ENCODE measurements around the gene NME9. TPM values are rescaled to one million over a fixed set of nuclear protein-coding genes. Genes with fewer than 3 reads are reported as not detected.

Gene NME9
- total RNA-seq, 1 donor from 2014 or later: not detected

DNA sequence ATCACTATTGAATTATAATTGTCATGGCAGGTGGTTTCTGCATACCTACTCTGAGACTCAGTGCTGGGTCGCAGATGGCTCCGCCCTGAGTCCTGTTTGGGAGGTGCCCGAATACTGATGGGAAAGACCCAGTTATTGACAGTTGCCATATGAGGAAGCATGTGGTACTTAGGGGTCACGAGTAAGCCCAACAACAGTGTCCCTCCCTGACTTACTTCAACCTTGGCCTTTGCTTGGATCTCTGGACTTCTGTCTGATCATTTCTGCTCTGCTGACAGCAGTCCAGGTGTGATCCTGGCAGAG, 35.6 kb upstream of the NME9 start:
- DNase-seq (ENCODE audit: low read depth) (no peak), FAIRE-seq (no peak)
- TF ChIP-seq, protein P1, sequence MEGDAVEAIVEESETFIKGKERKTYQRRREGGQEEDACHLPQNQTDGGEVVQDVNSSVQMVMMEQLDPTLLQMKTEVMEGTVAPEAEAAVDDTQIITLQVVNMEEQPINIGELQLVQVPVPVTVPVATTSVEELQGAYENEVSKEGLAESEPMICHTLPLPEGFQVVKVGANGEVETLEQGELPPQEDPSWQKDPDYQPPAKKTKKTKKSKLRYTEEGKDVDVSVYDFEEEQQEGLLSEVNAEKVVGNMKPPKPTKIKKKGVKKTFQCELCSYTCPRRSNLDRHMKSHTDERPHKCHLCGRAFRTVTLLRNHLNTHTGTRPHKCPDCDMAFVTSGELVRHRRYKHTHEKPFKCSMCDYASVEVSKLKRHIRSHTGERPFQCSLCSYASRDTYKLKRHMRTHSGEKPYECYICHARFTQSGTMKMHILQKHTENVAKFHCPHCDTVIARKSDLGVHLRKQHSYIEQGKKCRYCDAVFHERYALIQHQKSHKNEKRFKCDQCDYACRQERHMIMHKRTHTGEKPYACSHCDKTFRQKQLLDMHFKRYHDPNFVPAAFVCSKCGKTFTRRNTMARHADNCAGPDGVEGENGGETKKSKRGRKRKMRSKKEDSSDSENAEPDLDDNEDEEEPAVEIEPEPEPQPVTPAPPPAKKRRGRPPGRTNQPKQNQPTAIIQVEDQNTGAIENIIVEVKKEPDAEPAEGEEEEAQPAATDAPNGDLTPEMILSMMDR (IDR thresholded peaks at IDR 0.05; ENCODE audit: insufficient read depth, low read length, severe bottlenecking): no peak
- H3K27me3 ChIP-seq (ENCODE audit: control insufficient read depth, insufficient read depth, low read length): no peaks in the 10 kb centered on the region
- no peak overlapping the region for H3K4me3 ChIP-seq (ENCODE audit: low read depth, low read length)
- no peaks in the 10 kb centered on the region for H3K36me3 ChIP-seq (ENCODE audit: control insufficient read depth, insufficient read depth, low read length)

DNA sequence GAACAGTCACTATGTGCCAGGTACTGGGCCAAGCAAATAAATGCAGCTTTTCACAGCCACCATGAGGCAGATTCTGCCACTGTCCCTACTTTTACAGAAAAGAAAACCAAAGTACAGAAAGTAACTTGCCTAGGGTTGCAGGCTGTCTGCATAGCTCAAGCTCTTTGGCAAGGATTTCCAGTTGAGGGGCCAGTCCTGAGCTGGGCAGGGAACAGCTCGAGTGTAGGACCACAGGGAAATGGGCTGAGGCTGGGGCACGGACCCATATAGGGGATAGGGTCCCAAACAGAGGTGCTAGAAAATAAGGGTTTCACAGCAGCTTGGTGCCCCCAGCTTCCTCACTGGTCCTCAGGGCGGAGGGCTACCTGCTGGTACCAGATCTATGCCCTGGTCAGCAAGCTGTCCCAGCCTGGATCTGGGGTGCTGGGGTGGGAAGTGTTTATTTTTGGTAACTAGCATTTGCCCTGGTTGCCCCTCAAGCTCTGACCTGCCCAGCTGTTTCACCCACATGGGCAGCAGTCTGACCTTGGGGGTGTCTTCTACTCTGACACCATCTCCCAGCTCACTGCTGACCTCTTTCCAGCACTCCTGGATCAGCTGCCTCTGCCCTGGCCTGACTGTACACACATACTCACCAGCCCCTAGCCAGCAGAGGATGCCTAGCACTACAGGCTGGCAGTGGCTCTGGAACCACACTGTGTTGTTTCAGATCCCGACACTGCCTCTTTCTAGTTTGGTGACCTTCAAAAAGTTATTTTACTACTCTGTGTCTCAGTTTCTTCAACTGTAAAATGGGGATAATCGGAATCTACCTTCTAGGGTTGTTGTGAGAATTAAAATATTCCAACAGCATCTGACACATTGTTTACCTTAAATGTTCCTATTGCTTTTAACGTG, 35.0 kb upstream of the NME9 start:
- FAIRE-seq (no peak), DNase-seq (ENCODE audit: low read depth) (no peak)
- no peak overlapping the region for H3K4me3 ChIP-seq (ENCODE audit: low read depth, low read length)
- H3K36me3 ChIP-seq (ENCODE audit: control insufficient read depth, insufficient read depth, low read length): no peaks in the 10 kb centered on the region
- H3K27me3 ChIP-seq (ENCODE audit: control insufficient read depth, insufficient read depth, low read length): no peaks in the 10 kb centered on the region
- TF ChIP-seq, protein P1 (IDR thresholded peaks at IDR 0.05; ENCODE audit: insufficient read depth, low read length, severe bottlenecking): no peak

DNA sequence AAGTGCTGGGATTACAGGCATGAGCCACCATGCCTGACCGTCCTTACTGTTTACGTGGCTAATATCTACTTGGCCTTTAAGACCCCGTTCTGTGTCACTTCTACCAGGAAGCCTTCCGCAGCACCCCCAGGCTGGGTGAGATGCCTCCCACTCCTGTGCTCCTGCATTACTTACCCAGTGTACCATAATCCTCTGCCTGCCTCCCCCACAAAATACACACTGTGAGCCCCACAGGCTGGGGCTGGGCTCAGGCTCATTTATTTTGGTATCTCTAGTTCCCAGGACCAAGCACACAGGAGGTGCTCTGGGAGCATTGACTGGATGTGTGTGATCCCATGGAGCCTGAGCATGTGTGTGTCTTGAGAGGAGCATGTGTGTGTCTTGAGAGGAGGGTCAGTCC, 33.7 kb upstream of the NME9 start:
- FAIRE-seq: no peak
- TF ChIP-seq, protein P1 (IDR thresholded peaks at IDR 0.05; ENCODE audit: insufficient read depth, low read length, severe bottlenecking): no peak
- DNase-seq (ENCODE audit: low read depth): no peak
- H3K36me3 ChIP-seq (ENCODE audit: control insufficient read depth, insufficient read depth, low read length): no peaks in the 10 kb centered on the region
- no peaks in the 10 kb centered on the region for H3K27me3 ChIP-seq (ENCODE audit: control insufficient read depth, insufficient read depth, low read length)
- no peak overlapping the region for H3K4me3 ChIP-seq (ENCODE audit: low read depth, low read length)

DNA sequence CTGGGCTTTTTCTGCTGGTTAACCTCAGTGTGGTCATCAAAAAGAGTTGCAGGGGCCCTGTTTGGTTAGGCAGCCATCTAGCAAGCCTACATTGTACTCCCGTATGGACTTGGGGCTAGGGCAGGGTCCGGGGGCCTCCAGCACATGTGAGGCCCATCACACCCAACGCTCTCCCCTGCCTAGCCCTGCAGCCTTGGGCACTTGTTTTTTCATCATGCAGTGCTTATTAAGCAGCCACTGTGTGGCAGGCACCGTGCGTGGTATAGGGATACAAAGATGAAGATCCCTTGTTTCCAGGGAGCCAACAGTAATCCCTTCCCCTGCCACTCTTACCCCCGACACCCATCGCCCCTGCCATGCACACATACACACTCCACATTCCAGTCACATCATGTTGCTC, 32.9 kb upstream of the NME9 start:
- DNase-seq (ENCODE audit: low read depth): no peak
- H3K4me3 ChIP-seq (ENCODE audit: low read depth, low read length): no peak overlapping the region
- TF ChIP-seq, protein P1 (IDR thresholded peaks at IDR 0.05; ENCODE audit: insufficient read depth, low read length, severe bottlenecking): no peak
- FAIRE-seq: no peak
- H3K27me3 ChIP-seq (ENCODE audit: control insufficient read depth, insufficient read depth, low read length): no peaks in the 10 kb centered on the region
- H3K36me3 ChIP-seq (ENCODE audit: control insufficient read depth, insufficient read depth, low read length): no peaks in the 10 kb centered on the region

DNA sequence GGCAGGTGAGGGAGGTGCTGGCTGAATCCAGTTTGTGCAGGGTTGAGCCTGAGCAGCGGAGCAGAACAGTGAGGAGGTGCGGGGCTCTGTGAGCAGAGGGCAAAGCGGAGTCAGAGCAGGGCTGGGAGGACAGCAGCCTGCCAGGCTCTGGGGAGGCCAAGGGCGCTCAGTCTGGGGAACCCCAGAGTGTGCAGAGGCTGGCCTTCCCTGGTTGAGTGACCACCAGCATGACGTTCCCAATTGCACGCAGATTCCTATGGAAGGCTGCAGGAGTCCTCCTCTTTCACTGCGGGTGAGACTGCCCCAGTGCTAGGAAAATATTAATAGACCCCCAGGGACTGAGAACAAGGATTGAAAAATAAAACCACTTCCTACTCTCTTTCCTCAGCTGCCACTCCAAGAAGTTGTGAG, 31.9 kb upstream of the NME9 start:
- DNase-seq (ENCODE audit: low read depth) (no peak), FAIRE-seq (no peak)
- H3K36me3 ChIP-seq (ENCODE audit: control insufficient read depth, insufficient read depth, low read length): no peaks in the 10 kb centered on the region
- H3K27me3 ChIP-seq (ENCODE audit: control insufficient read depth, insufficient read depth, low read length): no peaks in the 10 kb centered on the region
- no peak overlapping the region for H3K4me3 ChIP-seq (ENCODE audit: low read depth, low read length)
- TF ChIP-seq, protein P1 (IDR thresholded peaks at IDR 0.05; ENCODE audit: insufficient read depth, low read length, severe bottlenecking): no peak
